ENCODE measurements around the gene B3GNT8.
"Not testable (repeated sequence)": the region's sequence is repeated elsewhere in the genome, so short reads cannot be mapped to it uniquely, and the experiment has no call there.

B3GNT8 gene

GRCh38 chr19:41384351-41384750 is 42.8 kb downstream of the B3GNT8 start:
- DNase-seq (ENCODE audit: low read depth), result no peak

- DNase-seq (ENCODE audit: low read depth), result not testable (repeated sequence)
Measured at GRCh38 chr19:41381536-41381935, 45.6 kb downstream of the B3GNT8 start.

DNA sequence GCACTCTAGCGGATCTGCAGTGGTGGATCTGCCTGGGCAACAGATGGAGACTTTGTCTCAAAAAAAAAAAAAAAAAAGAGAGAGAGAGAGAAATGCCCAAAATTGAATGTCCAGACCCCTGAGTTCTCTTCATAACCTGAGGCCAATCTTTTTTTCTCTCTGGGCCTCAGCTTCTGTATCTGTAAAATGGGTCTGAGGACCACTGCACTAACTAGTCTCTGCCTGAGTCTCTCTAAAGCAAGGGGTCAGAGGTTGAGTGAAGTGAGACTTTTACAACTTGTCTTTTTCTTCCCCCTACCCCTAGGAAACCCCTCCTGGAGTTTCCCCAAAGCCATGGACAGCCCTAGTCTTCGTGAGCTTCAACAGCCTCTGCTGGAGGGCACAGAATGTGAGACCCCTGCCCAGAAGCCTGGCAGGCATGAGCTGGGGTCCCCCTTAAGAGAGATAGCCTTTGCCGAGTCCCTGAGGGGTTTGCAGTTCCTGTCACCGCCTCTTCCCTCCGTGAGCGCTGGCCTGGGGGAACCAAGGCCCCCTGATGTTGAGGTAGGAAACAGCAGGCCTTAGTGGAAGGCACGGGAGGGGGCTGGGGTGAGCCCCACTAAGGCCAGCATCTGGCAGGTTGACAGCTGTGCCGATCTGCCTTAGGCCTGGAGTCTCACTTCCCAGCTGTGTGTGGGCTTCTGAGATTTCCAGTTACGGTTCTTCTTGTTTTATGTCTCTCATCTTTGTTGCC is 49.0 kb downstream of the B3GNT8 start:
- no peak for DNase-seq (ENCODE audit: low read depth)

- DNase-seq (ENCODE audit: low read depth), result no peak
Measured at GRCh38 chr19:41376998-41377365, 50.2 kb downstream of the B3GNT8 start.

GRCh38 chr19:41376241-41376997 is 50.8 kb downstream of the B3GNT8 start, which contains the start of gene TMEM91:
Gene TMEM91 (plus strand): TSS chr19:41376533. CDS start chr19:41378310, 1,777 bp downstream.
- no peak for DNase-seq (ENCODE audit: low read depth)

Measured in stimulated activated CD8-positive, alpha-beta memory T cell treated with anti-CD3 and anti-CD28 coated beads, Interleukin-12 subunit alpha, Interleukin-12 subunit beta, amount 100 ng/mL, for 1 hour (primary cell).